ENCODE measurements around the gene FOS. TPM values are rescaled to one million over a fixed set of nuclear protein-coding genes. Genes with fewer than 3 reads are reported as not detected.
A peak's percentile ranks its signal among the peaks of the same experiment; 100 is the strongest.

FOS gene
- total and polyA plus RNA-seq, 2 of the 13 experiments (the other 11 are each of a cell fraction or from before 2014, with no cell fraction given), result 15.9 to 24.2 TPM

DNA sequence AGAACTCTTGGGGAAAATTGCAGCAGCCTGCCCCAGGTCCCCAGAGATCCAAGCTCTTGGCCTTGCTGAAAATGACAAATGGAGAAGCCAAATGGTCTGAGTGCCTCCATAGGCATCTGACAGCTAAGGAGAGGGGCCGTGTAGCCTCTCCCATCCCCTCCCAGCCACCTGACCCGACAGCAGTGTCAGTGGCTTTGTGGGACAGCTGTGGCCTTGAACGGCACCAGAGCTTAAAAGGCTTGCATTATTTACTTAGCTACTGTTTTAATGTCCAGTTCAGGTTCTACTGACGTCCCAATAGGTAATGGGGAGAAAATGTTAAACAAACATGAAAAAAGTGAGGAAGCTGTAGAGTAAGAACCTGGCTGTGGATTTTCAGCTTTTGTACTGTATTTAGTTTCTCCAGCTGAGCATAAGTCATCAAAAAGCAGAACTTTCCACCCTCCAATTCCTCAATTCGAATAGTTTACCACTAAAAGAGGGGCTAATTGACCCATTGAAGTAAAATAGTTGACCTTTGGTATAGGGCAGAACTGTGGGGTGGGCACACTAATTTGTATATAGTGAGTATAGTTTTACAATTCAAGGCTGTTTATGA lies 50.0 kb downstream of the FOS start (continued):
- TF ChIP-seq, protein P1, sequence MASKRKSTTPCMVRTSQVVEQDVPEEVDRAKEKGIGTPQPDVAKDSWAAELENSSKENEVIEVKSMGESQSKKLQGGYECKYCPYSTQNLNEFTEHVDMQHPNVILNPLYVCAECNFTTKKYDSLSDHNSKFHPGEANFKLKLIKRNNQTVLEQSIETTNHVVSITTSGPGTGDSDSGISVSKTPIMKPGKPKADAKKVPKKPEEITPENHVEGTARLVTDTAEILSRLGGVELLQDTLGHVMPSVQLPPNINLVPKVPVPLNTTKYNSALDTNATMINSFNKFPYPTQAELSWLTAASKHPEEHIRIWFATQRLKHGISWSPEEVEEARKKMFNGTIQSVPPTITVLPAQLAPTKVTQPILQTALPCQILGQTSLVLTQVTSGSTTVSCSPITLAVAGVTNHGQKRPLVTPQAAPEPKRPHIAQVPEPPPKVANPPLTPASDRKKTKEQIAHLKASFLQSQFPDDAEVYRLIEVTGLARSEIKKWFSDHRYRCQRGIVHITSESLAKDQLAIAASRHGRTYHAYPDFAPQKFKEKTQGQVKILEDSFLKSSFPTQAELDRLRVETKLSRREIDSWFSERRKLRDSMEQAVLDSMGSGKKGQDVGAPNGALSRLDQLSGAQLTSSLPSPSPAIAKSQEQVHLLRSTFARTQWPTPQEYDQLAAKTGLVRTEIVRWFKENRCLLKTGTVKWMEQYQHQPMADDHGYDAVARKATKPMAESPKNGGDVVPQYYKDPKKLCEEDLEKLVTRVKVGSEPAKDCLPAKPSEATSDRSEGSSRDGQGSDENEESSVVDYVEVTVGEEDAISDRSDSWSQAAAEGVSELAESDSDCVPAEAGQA (IDR thresholded peaks at IDR 0.05; ENCODE audit: low read depth), result no peak
- TF ChIP-seq, protein P1 (CRISPR knock-in tag; IDR thresholded peaks at IDR 0.05; ENCODE audit: borderline replicate concordance), result no peak
- TF ChIP-seq ZNF253 (CRISPR knock-in tag; IDR thresholded peaks at IDR 0.05; ENCODE audit: borderline replicate concordance), result no peak
- TF ChIP-seq, protein P2, sequence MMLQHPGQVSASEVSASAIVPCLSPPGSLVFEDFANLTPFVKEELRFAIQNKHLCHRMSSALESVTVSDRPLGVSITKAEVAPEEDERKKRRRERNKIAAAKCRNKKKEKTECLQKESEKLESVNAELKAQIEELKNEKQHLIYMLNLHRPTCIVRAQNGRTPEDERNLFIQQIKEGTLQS (CRISPR knock-in tag; IDR thresholded peaks at IDR 0.05), result no peak
- peak; percentile 69 for TF ChIP-seq BCL6 (CRISPR knock-in tag; IDR thresholded peaks at IDR 0.05)
- TF ChIP-seq ZNF546 (CRISPR knock-in tag; conservative IDR thresholded peaks at IDR 0.05), result no peak
- TF ChIP-seq, protein P3, sequence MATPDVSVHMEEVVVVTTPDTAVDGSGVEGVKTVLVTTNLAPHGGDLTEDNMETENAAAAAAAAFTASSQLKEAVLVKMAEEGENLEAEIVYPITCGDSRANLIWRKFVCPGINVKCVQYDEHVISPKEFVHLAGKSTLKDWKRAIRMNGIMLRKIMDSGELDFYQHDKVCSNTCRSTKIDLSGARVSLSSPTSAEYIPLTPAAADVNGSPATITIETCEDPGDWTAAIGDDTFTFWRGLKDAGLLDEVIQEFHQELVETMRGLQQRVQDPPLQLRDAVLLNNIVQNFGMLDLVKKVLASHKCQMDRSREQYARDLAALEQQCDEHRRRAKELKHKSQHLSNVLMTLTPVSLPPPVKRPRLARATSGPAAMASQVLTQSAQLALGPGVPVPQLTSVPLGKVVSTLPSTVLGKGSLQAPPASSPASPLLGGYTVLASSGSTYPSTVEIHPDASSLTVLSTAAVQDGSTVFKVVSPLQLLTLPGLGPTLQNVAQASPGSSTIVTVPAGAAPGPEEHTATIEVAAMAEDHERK (CRISPR knock-in tag; IDR thresholded peaks at IDR 0.05; ENCODE audit: low read depth), result no peak
- TF ChIP-seq REXO4 (CRISPR knock-in tag; IDR thresholded peaks at IDR 0.05; ENCODE audit: borderline replicate concordance), result no peak
- TF ChIP-seq MTA1 (CRISPR knock-in tag; IDR thresholded peaks at IDR 0.05; ENCODE audit: borderline replicate concordance), result 0 out of 2 replicates have a peak, but pooled peaks have one; percentile 53
- no peak for TF ChIP-seq RBFOX2 (IDR thresholded peaks at IDR 0.05; ENCODE audit: low read depth, low read length)
- no peak for TF ChIP-seq ZNF598 (CRISPR knock-in tag; IDR thresholded peaks at IDR 0.05; ENCODE audit: borderline replicate concordance)
- no peak for TF ChIP-seq ZBTB7A (CRISPR knock-in tag; IDR thresholded peaks at IDR 0.05)
- TF ChIP-seq ZNF629 (CRISPR knock-in tag; conservative IDR thresholded peaks at IDR 0.05), result no peak
- TF ChIP-seq NFE2 (CRISPR knock-in tag; IDR thresholded peaks at IDR 0.05), result no peak
- no peak for TF ChIP-seq PAF1 (CRISPR knock-in tag; IDR thresholded peaks at IDR 0.05)
- TF ChIP-seq ZKSCAN1 (IDR thresholded peaks at IDR 0.05; ENCODE audit: low read length), result no peak
- TF ChIP-seq, protein P4, sequence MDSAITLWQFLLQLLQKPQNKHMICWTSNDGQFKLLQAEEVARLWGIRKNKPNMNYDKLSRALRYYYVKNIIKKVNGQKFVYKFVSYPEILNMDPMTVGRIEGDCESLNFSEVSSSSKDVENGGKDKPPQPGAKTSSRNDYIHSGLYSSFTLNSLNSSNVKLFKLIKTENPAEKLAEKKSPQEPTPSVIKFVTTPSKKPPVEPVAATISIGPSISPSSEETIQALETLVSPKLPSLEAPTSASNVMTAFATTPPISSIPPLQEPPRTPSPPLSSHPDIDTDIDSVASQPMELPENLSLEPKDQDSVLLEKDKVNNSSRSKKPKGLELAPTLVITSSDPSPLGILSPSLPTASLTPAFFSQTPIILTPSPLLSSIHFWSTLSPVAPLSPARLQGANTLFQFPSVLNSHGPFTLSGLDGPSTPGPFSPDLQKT (CRISPR knock-in tag; IDR thresholded peaks at IDR 0.05; ENCODE audit: borderline replicate concordance), result no peak
- TF ChIP-seq GATAD1 (CRISPR knock-in tag; IDR thresholded peaks at IDR 0.05), result no peak
- no peak for TF ChIP-seq MAFF (IDR thresholded peaks at IDR 0.05; ENCODE audit: low read depth, low read length)
- TF ChIP-seq EED (CRISPR knock-in tag; IDR thresholded peaks at IDR 0.05), result no peak
- peak; percentile 45; the same call in 1 of the 2 replicates for TF ChIP-seq HNF4A (CRISPR knock-in tag; IDR thresholded peaks at IDR 0.05)
- TF ChIP-seq, protein P5, sequence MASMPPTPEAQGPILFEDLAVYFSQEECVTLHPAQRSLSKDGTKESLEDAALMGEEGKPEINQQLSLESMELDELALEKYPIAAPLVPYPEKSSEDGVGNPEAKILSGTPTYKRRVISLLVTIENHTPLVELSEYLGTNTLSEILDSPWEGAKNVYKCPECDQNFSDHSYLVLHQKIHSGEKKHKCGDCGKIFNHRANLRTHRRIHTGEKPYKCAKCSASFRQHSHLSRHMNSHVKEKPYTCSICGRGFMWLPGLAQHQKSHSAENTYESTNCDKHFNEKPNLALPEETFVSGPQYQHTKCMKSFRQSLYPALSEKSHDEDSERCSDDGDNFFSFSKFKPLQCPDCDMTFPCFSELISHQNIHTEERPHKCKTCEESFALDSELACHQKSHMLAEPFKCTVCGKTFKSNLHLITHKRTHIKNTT (CRISPR knock-in tag; IDR thresholded peaks at IDR 0.05), result no peak
